NCI-H2196 (cell line): Measurements from ENCODE around the gene DNTT.

Experiments
- DNase-seq: peaks from one replicate; lab custom pipeline; 2025; ENCODE audit not compliant: unreplicated experiment; lab: John Stamatoyannopoulos, UW

The DNTT gene

DNA sequence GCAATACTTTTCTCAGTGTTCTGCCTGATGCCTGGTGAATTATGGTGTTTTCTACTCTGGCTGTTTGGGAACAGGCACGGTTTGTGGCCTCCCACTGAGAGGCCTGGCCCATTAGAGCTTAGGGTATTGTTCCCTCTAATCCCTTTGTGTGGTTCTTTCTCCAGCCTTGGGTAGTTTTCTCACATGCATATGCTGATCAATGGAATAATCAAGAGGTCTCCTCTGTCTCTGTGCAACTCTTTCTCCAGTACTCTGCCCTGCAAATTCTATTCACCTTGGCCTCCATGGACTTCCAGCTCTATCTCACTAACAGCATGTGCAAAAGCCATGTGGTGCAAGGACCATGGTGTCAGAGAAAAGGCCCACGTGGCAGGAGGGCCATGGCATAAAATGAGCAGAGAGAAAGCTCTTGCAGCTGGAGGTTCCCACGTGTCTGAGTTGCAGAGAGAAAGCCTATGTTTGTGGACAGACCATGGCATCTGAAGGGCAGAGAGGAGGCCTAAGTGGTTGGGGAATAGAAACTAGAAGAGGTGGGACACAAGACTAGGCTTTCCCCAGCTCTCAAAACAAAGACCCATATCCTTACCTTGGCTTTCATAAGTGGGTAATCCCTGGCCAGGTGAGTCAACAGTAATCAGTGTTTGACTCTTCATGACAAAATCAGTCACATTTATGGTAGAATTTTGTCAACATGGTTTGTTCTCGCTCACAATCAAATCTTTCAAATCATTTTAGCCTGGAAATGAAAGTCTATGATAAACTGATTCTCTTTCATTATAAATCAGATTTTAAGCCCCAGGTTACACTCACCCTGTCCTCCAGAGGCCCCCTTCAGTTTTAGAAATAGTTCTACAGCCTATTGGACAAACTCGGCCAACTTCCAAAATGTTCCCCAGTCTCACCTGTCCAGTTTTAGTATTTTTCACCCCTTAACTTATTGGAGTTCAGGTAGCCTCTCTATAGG lies 37.3 kb downstream of the DNTT start:
- DNase-seq: no peak

DNA sequence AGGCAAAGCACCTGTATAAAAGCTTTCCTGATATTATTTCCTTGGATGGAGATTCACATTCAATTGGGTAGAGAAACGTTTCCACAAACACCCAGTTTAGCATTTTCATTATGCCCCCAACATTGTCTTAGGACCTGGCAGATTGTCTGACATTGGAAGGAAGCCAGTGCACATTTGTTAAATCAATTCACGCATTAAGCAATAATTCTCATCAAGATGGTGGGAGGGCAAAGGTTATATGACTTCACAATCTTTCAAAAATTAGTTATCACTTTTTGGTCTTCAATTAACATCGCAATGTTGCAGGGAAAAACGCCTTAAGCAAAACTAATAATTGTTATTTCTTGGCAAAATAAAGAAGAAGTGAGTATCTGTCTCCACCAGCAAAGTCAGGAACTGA lies 38.2 kb downstream of the DNTT start:
- DNase-seq: no peak

DNA sequence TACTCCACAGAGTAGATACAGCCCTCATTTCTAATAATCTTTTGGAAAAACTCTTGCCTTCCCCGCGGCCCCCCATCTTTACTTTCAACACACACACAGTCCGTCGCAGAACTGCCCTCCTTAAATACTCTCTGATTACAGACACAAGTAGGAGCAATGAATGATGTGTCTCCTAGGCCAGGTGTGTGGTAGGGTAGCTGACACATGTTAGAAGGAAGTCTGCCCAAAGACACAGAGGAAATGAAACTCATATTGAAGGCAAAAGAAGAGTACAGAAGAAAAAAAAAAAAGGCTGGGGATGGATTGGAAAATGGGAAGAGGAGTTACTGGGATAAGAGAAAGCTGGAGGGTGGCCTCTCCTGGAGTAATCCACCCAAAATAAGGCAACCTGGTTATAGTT lies 39.9 kb downstream of the DNTT start:
- DNase-seq: no peak

GRCh38 chr10:96345222-96345621 lies 41.0 kb downstream of the DNTT start:
- no peak for DNase-seq

DNA sequence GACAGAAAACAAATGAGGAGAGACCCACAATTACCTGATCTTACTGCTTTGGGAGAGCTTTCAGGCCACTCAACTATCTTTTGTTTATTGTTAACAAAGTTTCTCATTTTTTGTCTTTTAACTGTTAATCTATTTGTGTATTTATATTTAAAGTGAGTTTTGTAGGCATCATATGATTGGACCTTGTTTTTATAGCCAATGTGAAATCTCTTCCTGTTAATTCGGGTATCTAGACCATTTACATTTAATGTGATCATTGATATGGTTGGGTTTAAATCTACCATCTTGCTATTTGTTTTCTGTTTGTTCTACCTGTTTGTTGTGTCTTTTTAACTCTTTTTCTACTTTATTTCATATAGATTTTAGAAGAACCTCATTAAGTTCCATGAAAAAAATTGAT lies 42.1 kb downstream of the DNTT start:
- no peak for DNase-seq

DNA sequence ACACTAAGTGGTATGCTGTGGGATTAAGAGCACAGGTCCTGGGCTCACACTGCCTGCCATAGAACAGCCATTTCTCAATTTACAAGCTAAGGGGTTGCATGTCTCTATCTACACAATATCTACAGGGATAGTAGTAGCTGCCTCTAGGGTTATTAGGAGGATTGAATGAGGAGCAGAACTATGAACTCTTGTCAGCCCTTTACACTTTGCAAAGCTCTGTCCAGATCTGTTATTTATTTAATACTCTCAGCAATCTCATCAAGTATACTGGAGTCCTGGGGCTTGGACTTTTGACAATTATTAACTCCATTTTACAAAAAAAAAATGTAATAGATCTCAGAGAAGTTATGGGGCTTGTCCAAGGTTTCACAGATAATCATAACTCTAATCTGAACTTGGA lies 47.8 kb downstream of the DNTT start:
- DNase-seq: no peak

GRCh38 chr10:96352582-96352981 lies 48.3 kb downstream of the DNTT start:
- no peak for DNase-seq

GRCh38 chr10:96357038-96357620 lies 52.9 kb downstream of the DNTT start:
- no peak for DNase-seq

GRCh38 chr10:96358851-96359540 lies 54.8 kb downstream of the DNTT start, which contains the start of gene OPALIN:
TSS of gene OPALIN (minus strand) at chr10:96359002. CDS start at chr10:96358896, 106 bp downstream.
- DNase-seq: no peak

DNA sequence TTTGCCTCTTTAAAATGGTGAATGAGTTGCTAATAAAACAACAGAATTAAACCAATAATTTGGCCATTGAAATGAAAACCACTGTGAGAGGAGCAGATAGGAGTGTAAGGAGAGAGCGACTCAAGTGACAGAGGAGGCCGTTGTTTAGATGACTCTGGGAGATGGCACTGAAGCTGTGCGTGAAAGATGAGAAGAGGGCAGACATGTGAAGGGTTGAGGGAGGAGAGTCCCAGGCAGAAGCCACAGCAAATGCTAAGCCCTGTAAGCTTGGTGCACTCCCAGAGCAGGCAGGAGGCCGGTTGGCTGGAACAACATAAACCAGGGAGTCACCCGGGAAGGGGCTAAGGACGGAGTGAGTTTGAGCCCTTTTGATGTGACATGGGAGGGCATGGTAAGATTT lies 55.4 kb downstream of the DNTT start:
- DNase-seq: no peak

GRCh38 chr10:96360331-96360730 lies 56.1 kb downstream of the DNTT start:
- DNase-seq: no peak

DNA sequence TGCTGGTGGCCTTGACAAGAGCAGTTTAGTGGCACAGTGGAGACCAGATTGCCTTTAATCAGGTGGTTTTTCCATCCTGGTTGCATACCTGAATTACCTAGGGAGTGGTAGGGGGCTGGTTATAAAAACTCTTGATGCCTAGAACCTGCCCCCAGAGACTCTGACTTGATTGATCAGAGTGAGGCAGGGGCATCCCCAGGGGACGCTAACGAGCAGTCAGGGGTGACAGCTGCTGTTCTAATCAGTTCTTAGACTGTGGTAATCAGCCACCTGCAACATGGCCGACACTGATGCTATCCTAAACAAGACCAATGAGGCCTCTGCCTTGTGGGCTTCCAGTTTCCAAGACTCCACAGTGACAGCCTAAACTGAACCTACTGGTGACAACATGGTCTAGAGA lies 56.5 kb downstream of the DNTT start:
- DNase-seq: no peak

GRCh38 chr10:96365571-96365970 lies 61.3 kb downstream of the DNTT start:
- no peak for DNase-seq

DNA sequence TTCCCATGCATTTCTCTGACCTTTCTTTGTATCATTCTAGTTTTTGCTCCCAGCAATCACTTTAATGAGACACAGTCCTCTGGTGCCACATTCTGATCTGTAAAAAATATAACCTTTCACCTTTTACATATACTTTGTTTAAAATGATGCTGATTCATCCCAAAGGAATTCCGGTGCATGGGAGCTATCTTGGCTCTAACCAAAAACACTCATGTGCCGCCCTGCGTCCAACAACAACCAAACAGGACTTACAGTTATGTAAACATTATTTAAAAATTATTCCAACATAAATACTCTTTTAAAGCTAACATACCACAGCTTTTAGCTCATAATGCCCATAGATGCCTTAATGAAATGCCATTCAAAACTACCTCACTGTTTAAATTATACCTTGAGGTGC lies 62.3 kb downstream of the DNTT start:
- no peak for DNase-seq

DNA sequence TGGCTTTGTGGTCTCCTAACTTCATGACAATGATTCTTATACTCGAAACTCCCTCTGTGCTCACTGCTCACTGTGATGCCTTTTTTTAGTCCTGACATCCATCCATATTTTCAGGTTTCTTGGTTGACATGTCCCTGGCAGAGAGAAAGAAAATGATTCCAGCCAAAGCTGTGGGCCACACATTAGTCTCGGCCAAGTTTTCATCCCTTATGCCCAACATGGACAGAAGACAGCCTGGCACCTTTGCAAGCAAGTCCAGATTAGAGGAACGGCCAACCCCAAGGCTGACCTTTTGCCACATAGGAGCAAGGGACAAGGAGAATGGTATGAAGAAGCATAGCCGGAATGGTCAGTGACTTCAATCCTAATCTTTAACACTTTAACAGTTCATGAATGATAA lies 63.2 kb downstream of the DNTT start:
- no peak for DNase-seq

GRCh38 chr10:96368971-96369370 lies 64.7 kb downstream of the DNTT start:
- no peak for DNase-seq

DNA sequence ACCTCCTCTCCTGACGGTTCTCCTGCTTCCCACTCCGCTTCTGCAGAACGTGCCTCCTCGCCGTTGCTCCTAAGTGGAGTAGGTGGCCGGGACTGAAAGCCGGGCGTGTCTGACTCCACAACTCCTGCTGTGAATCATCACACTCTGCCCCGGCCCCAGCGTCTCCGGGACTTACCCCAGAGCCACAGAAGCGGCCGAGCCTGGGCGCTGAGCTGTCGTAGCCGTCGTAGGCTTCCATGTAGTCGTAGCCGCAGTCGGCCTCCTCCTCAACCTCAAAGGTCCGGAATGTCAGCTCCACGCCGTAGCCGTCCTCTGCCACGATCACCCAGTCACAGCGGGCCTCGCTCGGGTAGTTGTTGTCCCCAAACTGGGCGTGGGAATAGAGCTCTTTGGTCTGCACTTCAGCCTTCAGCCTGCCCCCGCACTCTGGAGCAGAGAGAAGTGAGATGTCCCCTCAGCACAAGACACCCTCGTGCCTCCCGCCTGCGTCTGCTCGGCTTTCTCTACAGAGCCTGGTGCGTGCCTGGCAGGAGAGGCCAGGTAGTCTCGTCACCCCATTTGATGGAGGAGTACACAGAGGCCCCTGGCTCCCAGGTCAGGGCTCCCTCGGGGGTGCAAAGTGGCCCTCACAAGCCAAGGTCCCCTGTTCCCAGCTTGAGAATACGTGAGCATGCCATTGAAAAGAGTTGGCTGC lies 65.8 kb downstream of the DNTT start:
- DNase-seq: no peak

- peak; percentile 43 for DNase-seq
These were observed 66.4 kb downstream of the DNTT start for GRCh38 chr10:96370584-96371157.

DNA sequence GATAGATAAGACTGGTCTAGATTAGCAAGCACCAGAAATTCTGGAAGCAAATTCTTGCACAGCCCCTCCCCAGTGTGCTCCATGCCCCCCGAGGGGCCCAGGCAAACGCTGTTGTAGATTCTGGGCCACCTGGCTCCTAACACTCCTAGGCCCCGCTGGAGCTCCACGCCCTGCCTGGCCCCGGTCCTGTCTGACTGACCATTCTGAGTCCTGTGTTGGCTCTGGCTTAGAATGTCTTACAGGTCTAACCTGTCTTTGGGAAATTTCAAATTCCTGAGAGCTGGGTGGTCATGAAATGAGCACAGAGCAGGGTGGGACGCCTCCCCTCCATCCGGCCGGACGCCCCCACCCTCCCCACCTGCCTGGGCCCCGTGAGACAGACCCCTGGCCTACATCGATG lies 67.1 kb downstream of the DNTT start:
- DNase-seq: no peak

- no peak for DNase-seq
These were observed 69.8 kb downstream of the DNTT start for GRCh38 chr10:96374004-96374403.

DNA sequence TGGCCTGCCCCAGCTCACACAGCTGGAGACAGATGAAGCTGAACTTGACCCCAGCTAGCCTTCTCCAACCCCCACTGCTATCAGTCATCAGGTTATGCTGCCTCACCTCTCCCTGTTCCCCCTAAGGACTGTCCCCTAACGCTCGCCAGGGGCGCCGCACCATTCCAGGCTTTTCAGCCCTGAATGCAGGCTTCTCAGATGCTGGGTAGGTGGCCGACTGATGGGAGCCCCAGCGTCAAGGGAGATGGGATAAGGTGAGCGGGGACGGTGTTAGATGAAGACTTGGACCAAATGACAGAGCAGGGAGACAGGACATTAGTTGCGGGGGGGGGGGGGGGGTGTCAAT lies 70.4 kb downstream of the DNTT start:
- DNase-seq: no peak
